A549 (cell line): ENCODE measurements around the gene HRC. TPM values are rescaled to one million over a fixed set of nuclear protein-coding genes. Genes with fewer than 3 reads are reported as not detected.

Experiments used
- ATAC-seq, 2 experiments: fragments of 200-7000 bp in 1 of 2; fragments of >200 bp in 1 of 2; cut with Nextera tagmentation in 1 of 2; cut with Tn5 transposase in 1 of 2; 3 replicates each; pipeline versions ENCODE4 v1.8.0 to v1.9.1; 2018 to 2020; ENCODE audit warnings: mild to moderate bottlenecking in 1 of 2, moderate library complexity in 1 of 2
- CTCF ChIA-PET: fragments of 300-600 bp; sonication (Branson Sonifier 250); formaldehyde crosslinking; extraction: SDS; loops from one replicate; lab custom pipeline; 2021; ENCODE audit warnings: antibody characterized with exemption, inconsistent platforms; lab: Yijun Ruan, JAX
- POLR2A ChIA-PET: fragments of 350-600 bp; formaldehyde crosslinking; extraction: SDS; loops from one replicate; lab custom pipeline; 2021; ENCODE audit warnings: antibody characterized with exemption, inconsistent platforms; lab: Yijun Ruan, JAX
- DNase-seq, 2 experiments: peaks; one replicate each; pipeline versions ENCODE4 v3.0.0 to v3.0.0-alpha.2; 2011 to 2016; ENCODE audit warnings: low read depth in 1 of 2, low spot score in 1 of 2
- FAIRE-seq: peaks from 2 replicates; lab custom pipeline; 2011; peaks lifted over from hg19 to GRCh38; lab: Jason Lieb, UNC
- H3K27ac ChIP-seq, 2 experiments: fragments of >200 bp; sonication (Bioruptor Twin); formaldehyde crosslinking; 3 replicates each; pipeline ENCODE4 v1.5.1; 2016 to 2017
- H3K4me1 ChIP-seq: fragments of >200 bp; sonication (Bioruptor Twin); formaldehyde crosslinking; 3 replicates; pipeline ENCODE4 v1.6.1; 2016
- H3K4me2 ChIP-seq: fragments of >200 bp; sonication (Bioruptor Twin); formaldehyde crosslinking; 3 replicates; pipeline ENCODE4 v1.6.1; 2016
- H3K4me3 ChIP-seq: fragments of >200 bp; sonication (Bioruptor Twin); formaldehyde crosslinking; 3 replicates; pipeline ENCODE4 v1.5.1; 2016
- H3K9me3 ChIP-seq: fragments of >200 bp; sonication (Bioruptor Twin); formaldehyde crosslinking; 3 replicates; pipeline ENCODE4 v1.6.1; 2016
- BHLHE40 ChIP-seq: IDR thresholded peaks from 2 replicates; pipeline ENCODE4 v1.6.1; 2012; ENCODE audit warnings: low read depth, low read length, inconsistent platforms
- CBX2 ChIP-seq: fragments of 200-600 bp; sonication (generic); IDR thresholded peaks from 2 replicates; pipeline ENCODE4 v1.6.1; 2016; ENCODE audit warnings: low read depth, mild to moderate bottlenecking, borderline replicate concordance
- CBX8 ChIP-seq: fragments of 200-600 bp; sonication (generic); IDR thresholded peaks from 2 replicates; pipeline ENCODE4 v1.6.1; 2016
- CEBPB ChIP-seq, 2 experiments: fragments of >200 bp in 1 of 2; sonication (Bioruptor Twin) in 1 of 2; formaldehyde crosslinking in 1 of 2; IDR thresholded peaks; 2 replicates each; pipeline ENCODE4 v1.6.1; 2012 to 2016
- CHD2 ChIP-seq: fragments of 150-350 bp; IDR thresholded peaks from 2 replicates; pipeline ENCODE4 v1.6.1; 2014; ENCODE audit warnings: low read length; ENCODE audit not compliant: partially characterized antibody
- FOSB ChIP-seq: fragments of 250-450 bp; sonication (Bioruptor Pico); IDR thresholded peaks from 2 replicates; pipeline ENCODE4 v1.5.0; 2020; ENCODE audit warnings: mild to moderate bottlenecking, moderate library complexity
- HOXB5 ChIP-seq: fragments of 250-450 bp; sonication (Bioruptor Pico); IDR thresholded peaks from 2 replicates; pipeline ENCODE4 v1.5.0; 2020; ENCODE audit warnings: mild to moderate bottlenecking, moderate library complexity
- JUNB ChIP-seq: fragments of >200 bp; sonication (Bioruptor Twin); formaldehyde crosslinking; IDR thresholded peaks from 2 replicates; pipeline ENCODE4 v1.6.1; 2016
- MAZ ChIP-seq: fragments of 150-350 bp; IDR thresholded peaks from 2 replicates; pipeline ENCODE4 v1.6.1; 2014; ENCODE audit warnings: antibody characterized with exemption, low read depth, low read length, borderline replicate concordance
- NFE2L2 ChIP-seq: fragments of 150-350 bp; conservative IDR thresholded peaks from 2 replicates; pipeline ENCODE4 v1.6.1; 2014; ENCODE audit warnings: low read length
- POLR2AphosphoS2 ChIP-seq: conservative IDR thresholded peaks from 2 replicates; pipeline ENCODE4 v1.6.1; 2012; ENCODE audit warnings: low read length, improper control_type of control experiment, inconsistent platforms
- ZFP36 ChIP-seq: fragments of 450-650 bp; IDR thresholded peaks from 2 replicates; pipeline ENCODE4 v1.6.1; 2014; ENCODE audit warnings: borderline replicate concordance; ENCODE audit not compliant: partially characterized antibody
- ZSCAN20 ChIP-seq: fragments of 250-450 bp; sonication (Bioruptor Pico); IDR thresholded peaks from 2 replicates; pipeline ENCODE4 v1.8.0; 2022; ENCODE audit warnings: mild to moderate bottlenecking, moderate library complexity
- WGBS: methylation state at CpG from one replicate; pipeline ENCODE4 v1.1.6; 2017; ENCODE audit errors: missing lambda C conversion rate; 5-methylcytosine and 5-hydroxymethylcytosine counted together
- polyA plus RNA-seq, 4 experiments: library from polyadenylated mRNA; depleted of rRNA in 3 of 4; stranded (reverse); fragments of >200 nt; fragmentation: RNase III in 1 of 4; extraction: RNeasy Plus Mini Kit Qiagen cat#74134 plus additional on column Dnase treatment in 1 of 4; gene quantifications; 2 replicates in 3 of 4; 3 replicates in 1 of 4; pipeline ENCODE4 v1.2.3, GENCODE V29; 2011 to 2017
- TF ChIP-seq, protein P1 (sequence below): fragments of >200 bp; sonication (Bioruptor Twin); formaldehyde crosslinking; IDR thresholded peaks from 3 replicates; pipeline ENCODE4 v1.5.1; 2016
- TF ChIP-seq, protein P2 (sequence below): fragments of 250-450 bp; sonication (Bioruptor Pico); IDR thresholded peaks from 2 replicates; pipeline ENCODE4 v1.5.0; 2021; ENCODE audit warnings: mild to moderate bottlenecking, moderate library complexity, borderline replicate concordance
- TF ChIP-seq, protein P3 (sequence below): fragments of >200 bp; sonication (Bioruptor Twin); formaldehyde crosslinking; IDR thresholded peaks from 3 replicates; pipeline ENCODE4 v1.6.1; 2016
- TF ChIP-seq, protein P4 (sequence below): fragments of 150-350 bp; IDR thresholded peaks from 2 replicates; pipeline ENCODE4 v1.6.1; 2014; ENCODE audit warnings: low read depth, mild to moderate bottlenecking, low read length
- TF ChIP-seq, protein P5 (sequence below): fragments of >200 bp; sonication (Bioruptor Twin); formaldehyde crosslinking; IDR thresholded peaks from 2 replicates; pipeline ENCODE4 v1.6.1; 2016

Gene HRC
- polyA plus RNA-seq, 2 of the 4 experiments (the other 2 are of a cell fraction): 0.04 TPM

DNA sequence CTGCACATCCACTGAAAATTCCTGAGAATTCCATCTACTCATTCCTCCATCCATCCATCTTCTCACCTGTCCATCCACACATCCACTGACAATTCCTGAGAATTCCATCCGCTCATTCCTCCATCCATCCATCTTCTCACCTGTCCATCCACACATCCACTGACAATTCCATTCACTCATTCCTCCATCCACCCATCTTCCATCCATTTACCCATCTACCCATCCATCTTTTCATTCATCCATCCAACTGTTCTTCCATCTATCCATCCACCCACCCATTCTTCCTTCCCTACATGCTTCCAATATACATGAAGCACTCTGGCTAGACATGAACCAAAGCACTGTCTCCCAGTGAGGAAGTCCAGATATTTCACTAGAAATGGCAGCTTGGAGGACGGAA, 18.0 kb upstream of the HRC start (continued):
- TF ChIP-seq, protein P1, sequence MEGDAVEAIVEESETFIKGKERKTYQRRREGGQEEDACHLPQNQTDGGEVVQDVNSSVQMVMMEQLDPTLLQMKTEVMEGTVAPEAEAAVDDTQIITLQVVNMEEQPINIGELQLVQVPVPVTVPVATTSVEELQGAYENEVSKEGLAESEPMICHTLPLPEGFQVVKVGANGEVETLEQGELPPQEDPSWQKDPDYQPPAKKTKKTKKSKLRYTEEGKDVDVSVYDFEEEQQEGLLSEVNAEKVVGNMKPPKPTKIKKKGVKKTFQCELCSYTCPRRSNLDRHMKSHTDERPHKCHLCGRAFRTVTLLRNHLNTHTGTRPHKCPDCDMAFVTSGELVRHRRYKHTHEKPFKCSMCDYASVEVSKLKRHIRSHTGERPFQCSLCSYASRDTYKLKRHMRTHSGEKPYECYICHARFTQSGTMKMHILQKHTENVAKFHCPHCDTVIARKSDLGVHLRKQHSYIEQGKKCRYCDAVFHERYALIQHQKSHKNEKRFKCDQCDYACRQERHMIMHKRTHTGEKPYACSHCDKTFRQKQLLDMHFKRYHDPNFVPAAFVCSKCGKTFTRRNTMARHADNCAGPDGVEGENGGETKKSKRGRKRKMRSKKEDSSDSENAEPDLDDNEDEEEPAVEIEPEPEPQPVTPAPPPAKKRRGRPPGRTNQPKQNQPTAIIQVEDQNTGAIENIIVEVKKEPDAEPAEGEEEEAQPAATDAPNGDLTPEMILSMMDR: no peak
- TF ChIP-seq HOXB5 (CRISPR knock-in tag): no peak
- TF ChIP-seq MAZ: no peak
- TF ChIP-seq BHLHE40: no peak
- no peak for TF ChIP-seq CBX2

DNA sequence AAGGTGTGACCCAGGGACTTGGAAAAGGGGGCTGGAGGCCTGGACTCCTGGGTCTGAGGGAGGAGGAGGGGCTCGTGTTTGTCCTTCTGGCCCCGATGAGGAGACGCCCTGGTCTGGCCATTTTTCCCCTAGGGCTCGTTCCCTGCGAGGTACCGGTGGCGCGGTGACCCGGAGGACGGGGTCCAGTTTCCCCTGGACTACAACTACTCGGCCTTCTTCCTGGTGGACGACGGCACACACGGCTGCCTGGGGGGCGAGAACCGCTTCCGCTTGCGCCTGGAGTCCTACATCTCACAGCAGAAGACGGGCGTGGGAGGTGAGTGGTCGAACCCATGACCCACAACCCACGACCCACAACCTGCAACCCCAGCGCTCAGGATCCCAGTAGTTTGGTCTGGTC, 13.2 kb upstream of the HRC start:
- FAIRE-seq (no peak), ATAC-seq (no peak), DNase-seq (no peak)
- no peak overlapping the region for H3K4me3 ChIP-seq
- H3K4me2 ChIP-seq: no peak overlapping the region
- no peak overlapping the region for H3K27ac ChIP-seq
- ChIA-PET CTCF (interaction anchor here (0.5 to 3.0 kb wide), 5 partner anchors 30 to 276 kb away, joined by 3 to 11 read pairs (median 4); no protein-coding TSS in a partner anchor), POLR2A (no interaction called here)
- no peak for TF ChIP-seq NFE2L2
- no peak for TF ChIP-seq CHD2
- TF ChIP-seq, protein P2, sequence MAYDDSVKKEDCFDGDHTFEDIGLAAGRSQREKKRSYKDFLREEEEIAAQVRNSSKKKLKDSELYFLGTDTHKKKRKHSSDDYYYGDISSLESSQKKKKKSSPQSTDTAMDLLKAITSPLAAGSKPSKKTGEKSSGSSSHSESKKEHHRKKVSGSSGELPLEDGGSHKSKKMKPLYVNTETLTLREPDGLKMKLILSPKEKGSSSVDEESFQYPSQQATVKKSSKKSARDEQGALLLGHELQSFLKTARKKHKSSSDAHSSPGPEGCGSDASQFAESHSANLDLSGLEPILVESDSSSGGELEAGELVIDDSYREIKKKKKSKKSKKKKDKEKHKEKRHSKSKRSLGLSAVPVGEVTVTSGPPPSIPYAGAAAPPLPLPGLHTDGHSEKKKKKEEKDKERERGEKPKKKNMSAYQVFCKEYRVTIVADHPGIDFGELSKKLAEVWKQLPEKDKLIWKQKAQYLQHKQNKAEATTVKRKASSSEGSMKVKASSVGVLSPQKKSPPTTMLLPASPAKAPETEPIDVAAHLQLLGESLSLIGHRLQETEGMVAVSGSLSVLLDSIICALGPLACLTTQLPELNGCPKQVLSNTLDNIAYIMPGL (CRISPR knock-in tag): no peak
- no peak for TF ChIP-seq BHLHE40
- no peak for TF ChIP-seq ZSCAN20 (CRISPR knock-in tag)
- TF ChIP-seq ZFP36: no peak
- H3K9me3 ChIP-seq: no peaks in the 10 kb centered on the region
- H3K4me1 ChIP-seq: peaks cover 10% of the 10 kb centered on the region; the same call in 2 of the 3 replicates
- WGBS: 93% methylated on average over 23 of the region's 23 CpGs

DNA sequence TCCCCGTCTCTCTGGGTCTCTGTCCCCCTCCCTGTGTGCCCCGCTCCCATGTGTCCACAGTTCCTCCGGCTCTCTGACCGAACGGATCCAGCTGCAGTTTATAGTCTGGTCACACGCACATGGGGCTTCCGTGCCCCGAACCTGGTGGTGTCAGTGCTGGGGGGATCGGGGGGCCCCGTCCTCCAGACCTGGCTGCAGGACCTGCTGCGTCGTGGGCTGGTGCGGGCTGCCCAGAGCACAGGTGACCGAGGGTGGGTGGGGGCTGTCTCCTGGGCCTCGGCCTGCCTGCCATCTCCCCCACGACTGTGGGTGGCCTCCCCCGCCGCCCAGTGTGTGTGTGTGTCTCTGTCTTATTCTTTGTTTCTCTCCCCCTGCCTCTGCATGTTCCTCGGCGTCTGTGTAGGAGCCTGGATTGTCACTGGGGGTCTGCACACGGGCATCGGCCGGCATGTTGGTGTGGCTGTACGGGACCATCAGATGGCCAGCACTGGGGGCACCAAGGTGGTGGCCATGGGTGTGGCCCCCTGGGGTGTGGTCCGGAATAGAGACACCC, 12.7 kb upstream of the HRC start:
- DNase-seq (no peak), ATAC-seq (peak in 1 of 2 experiments; percentile 37; a peak in 2 of 6 replicates), FAIRE-seq (no peak)
- ChIA-PET CTCF (interaction anchor here (0.6 to 1.1 kb wide), 2 partner anchors 31 to 238 kb away, joined by 3 to 4 read pairs; no protein-coding TSS in a partner anchor), POLR2A (no interaction called here)
- Histone ChIP-seq H3K27ac (no peak overlapping the region), H3K9me3 (no peaks in the 10 kb centered on the region), H3K4me1 (peaks cover 10% of the 10 kb centered on the region; the same call in 2 of the 3 replicates), H3K4me2 (no peak overlapping the region), H3K4me3 (no peak overlapping the region)
- WGBS: 87% methylated on average over 25 of the region's 25 CpGs
- TF ChIP-seq FOSB (CRISPR knock-in tag) (no peak), CBX8 (no peak), CEBPB (IDR thresholded peaks at IDR 0.05) (no peak), BHLHE40 (no peak), CBX2 (no peak), JUNB (no peak), POLR2AphosphoS2 (no peak)
- TF ChIP-seq, protein P3, sequence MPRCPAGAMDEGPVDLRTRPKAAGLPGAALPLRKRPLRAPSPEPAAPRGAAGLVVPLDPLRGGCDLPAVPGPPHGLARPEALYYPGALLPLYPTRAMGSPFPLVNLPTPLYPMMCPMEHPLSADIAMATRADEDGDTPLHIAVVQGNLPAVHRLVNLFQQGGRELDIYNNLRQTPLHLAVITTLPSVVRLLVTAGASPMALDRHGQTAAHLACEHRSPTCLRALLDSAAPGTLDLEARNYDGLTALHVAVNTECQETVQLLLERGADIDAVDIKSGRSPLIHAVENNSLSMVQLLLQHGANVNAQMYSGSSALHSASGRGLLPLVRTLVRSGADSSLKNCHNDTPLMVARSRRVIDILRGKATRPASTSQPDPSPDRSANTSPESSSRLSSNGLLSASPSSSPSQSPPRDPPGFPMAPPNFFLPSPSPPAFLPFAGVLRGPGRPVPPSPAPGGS: no peak
- TF ChIP-seq, protein P4, sequence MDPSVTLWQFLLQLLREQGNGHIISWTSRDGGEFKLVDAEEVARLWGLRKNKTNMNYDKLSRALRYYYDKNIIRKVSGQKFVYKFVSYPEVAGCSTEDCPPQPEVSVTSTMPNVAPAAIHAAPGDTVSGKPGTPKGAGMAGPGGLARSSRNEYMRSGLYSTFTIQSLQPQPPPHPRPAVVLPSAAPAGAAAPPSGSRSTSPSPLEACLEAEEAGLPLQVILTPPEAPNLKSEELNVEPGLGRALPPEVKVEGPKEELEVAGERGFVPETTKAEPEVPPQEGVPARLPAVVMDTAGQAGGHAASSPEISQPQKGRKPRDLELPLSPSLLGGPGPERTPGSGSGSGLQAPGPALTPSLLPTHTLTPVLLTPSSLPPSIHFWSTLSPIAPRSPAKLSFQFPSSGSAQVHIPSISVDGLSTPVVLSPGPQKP: no peak
- TF ChIP-seq, protein P5, sequence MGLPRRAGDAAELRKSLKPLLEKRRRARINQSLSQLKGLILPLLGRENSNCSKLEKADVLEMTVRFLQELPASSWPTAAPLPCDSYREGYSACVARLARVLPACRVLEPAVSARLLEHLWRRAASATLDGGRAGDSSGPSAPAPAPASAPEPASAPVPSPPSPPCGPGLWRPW: no peak
